HepG2 (cell line): ENCODE data around the gene DIRAS1.

Experiments used
- ATF7 ChIP-seq, 2 experiments: fragments of 450-650 bp in 1 of 2; sonication (generic) in 1 of 2; formaldehyde crosslinking in 1 of 2; IDR thresholded peaks; 2 replicates each; pipeline versions ENCODE4 v1.4.0 to v1.6.1; 2016 to 2020; ENCODE audit warnings: antibody characterized with exemption in 1 of 2, mild to moderate bottlenecking in 1 of 2, missing genetic modification reagents in 1 of 2
- HOXA5 ChIP-seq: sonication (generic); formaldehyde crosslinking; IDR thresholded peaks from 2 replicates; pipeline ENCODE4 v1.4.0; 2020; ENCODE audit warnings: missing genetic modification reagents
- PRDM4 ChIP-seq: sonication (generic); formaldehyde crosslinking; IDR thresholded peaks from 2 replicates; pipeline ENCODE4 v1.9.0; 2021; ENCODE audit warnings: missing genetic modification reagents, borderline replicate concordance
- TAF1 ChIP-seq: sonication (generic); formaldehyde crosslinking; IDR thresholded peaks from 2 replicates; pipeline ENCODE4 v1.4.0; 2020; ENCODE audit warnings: missing genetic modification reagents
- TAF15 ChIP-seq: fragments of 200-400 bp; formaldehyde crosslinking; IDR thresholded peaks from one replicate; pipeline ENCODE4 v1.6.1; 2018; ENCODE audit warnings: mild to moderate bottlenecking, low read depth, low read length; ENCODE audit not compliant: poor library complexity, severe bottlenecking
- TFAP4 ChIP-seq: sonication (generic); IDR thresholded peaks from 2 replicates; pipeline ENCODE4 v1.6.1; 2016; ENCODE audit warnings: low read depth, borderline replicate concordance
- ZBTB34 ChIP-seq: sonication (generic); formaldehyde crosslinking; IDR thresholded peaks from 2 replicates; pipeline ENCODE4 v1.8.0; 2022; ENCODE audit warnings: mild to moderate bottlenecking, missing genetic modification reagents
- ZFAT ChIP-seq: sonication (generic); formaldehyde crosslinking; conservative IDR thresholded peaks from 2 replicates; pipeline ENCODE4 v1.8.1; 2023; ENCODE audit warnings: missing genetic modification reagents, inconsistent platforms
- ZNF205 ChIP-seq: IDR thresholded peaks from 2 replicates; pipeline ENCODE4 v1.6.1; 2018; ENCODE audit warnings: missing biosample characterization, missing genetic modification reagents
- ZNF34 ChIP-seq: sonication (generic); formaldehyde crosslinking; IDR thresholded peaks from 2 replicates; pipeline ENCODE4 v1.4.0; 2020; ENCODE audit warnings: mild to moderate bottlenecking, missing genetic modification reagents, borderline replicate concordance

GRCh38 chr19:2711875-2712205 is 9.3 kb downstream of the DIRAS1 start:
- TF ChIP-seq TFAP4 = no peak
- no peak for TF ChIP-seq ATF7 (IDR thresholded peaks at IDR 0.05)
- no peak for TF ChIP-seq ATF7 (CRISPR knock-in tag; IDR thresholded peaks at IDR 0.05)
- no peak for TF ChIP-seq HOXA5 (CRISPR knock-in tag)
- TF ChIP-seq TAF1 (CRISPR knock-in tag) = no peak
- TF ChIP-seq PRDM4 (CRISPR knock-in tag) = no peak
- TF ChIP-seq ZBTB34 (CRISPR knock-in tag) = no peak
- no peak for TF ChIP-seq TAF15
- no peak for TF ChIP-seq ZNF34 (CRISPR knock-in tag)
- TF ChIP-seq ZNF205 (CRISPR knock-in tag) = no peak
- no peak for TF ChIP-seq ZFAT
